LNCAP (cell line): Measurements from ENCODE around the gene NXPE2.

ENCODE experiments used
- CTCF ChIP-seq: fragments of 450-650 bp; IDR thresholded peaks from 2 replicates; pipeline ENCODE4 v1.5.1; 2017; ENCODE audit warnings: mild to moderate bottlenecking

NXPE2 gene

GRCh38 chr11:114678125-114679036 is at the start of gene NXPE2:
Gene NXPE2, plus strand, starts transcription at chr11:114678527. Its CDS starts 49 bp downstream, at chr11:114678576.
- TF ChIP-seq CTCF, result no peak

GRCh38 chr11:114650661-114651060 is 27.7 kb upstream of the NXPE2 start:
- no peak for TF ChIP-seq CTCF

- no peak for TF ChIP-seq CTCF
Observed at GRCh38 chr11:114651145-114651718, 27.1 kb upstream of the NXPE2 start.

GRCh38 chr11:114653148-114653547 is 25.2 kb upstream of the NXPE2 start:
- TF ChIP-seq CTCF, result no peak

GRCh38 chr11:114664641-114665040 is 13.7 kb upstream of the NXPE2 start:
- no peak for TF ChIP-seq CTCF

- TF ChIP-seq CTCF, result no peak
Observed at GRCh38 chr11:114666760-114667159, 11.6 kb upstream of the NXPE2 start.

- TF ChIP-seq CTCF, result no peak
Observed at GRCh38 chr11:114668109-114668508, 10.2 kb upstream of the NXPE2 start.
